ENCODE measurements around the gene STATH.

The STATH gene, protein sequence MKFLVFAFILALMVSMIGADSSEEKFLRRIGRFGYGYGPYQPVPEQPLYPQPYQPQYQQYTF

DNA sequence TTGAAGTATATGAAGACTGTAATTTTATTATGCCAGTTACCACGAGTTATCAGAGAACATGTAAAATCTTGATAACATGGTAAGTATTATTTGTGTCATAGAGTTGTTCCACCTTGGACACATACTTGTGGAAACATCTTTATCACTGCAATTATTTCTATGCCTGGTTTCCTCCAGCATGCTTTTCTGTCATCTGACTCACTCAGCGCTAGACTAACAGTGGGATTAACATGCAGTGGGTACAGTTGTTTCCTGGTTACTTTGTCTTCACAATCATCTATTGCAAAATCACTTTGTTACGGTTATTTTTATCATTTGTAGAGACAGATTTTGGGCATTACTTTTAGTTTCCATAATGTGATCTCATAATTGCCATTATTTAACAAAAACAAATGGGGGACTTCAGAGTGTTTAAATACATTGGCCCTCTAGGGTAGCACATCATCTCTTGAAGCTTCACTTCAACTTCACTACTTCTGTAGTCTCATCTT, at the start of gene STATH:
STATH (plus strand) TSS at position 441 of the 491 bp plus-strand sequence. CDS start 2,472 bp downstream, outside the sequence.
- Histone ChIP-seq H3K4me1 (no peaks in the 10 kb centered on the region), H3K27ac (no peak within 1 kb of the TSS), H4K20me1 (no peaks in the 10 kb centered on the region), H3K4me3 (no peak within 1 kb of the TSS), H3K4me2 (no peak within 1 kb of the TSS), H3K9ac (no peak within 1 kb of the TSS), H3K27me3 (no peaks in the 10 kb centered on the region), H3K36me3 (no peaks in the 10 kb centered on the region), H3K9me3 (no peaks in the 10 kb centered on the region)
- no peak for TF ChIP-seq Cebpa-rat (IDR thresholded peaks at IDR 0.05)

DNA sequence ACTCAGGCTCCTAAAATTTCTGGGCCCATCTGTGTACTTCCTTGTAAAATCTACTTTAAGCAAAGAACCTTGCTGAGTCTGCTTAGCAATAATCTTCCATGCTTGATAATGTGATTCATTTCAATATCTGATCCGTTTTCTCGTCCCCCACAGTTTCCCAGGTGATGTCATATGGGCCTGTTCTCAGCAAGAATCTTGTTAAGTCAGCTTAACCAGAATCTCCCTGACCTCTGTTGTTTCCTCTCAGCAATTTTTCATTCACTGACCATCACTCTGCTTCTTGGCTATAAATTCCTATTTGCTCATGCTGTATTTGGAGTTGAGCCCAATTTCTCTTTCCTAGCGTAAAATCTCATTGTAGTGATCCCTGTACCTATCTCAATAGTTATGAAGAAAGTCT, 44.2 kb upstream of the STATH start:
- Histone ChIP-seq H3K4me2 (no peak overlapping the region), H3K9ac (no peak overlapping the region), H3K27me3 (no peaks in the 10 kb centered on the region), H3K27ac (no peak overlapping the region), H3K4me1 (no peaks in the 10 kb centered on the region), H3K4me3 (no peak overlapping the region), H3K36me3 (no peaks in the 10 kb centered on the region), H3K9me3 (no peaks in the 10 kb centered on the region), H4K20me1 (no peaks in the 10 kb centered on the region)
- no peak for TF ChIP-seq Cebpa-rat (IDR thresholded peaks at IDR 0.05)

DNA sequence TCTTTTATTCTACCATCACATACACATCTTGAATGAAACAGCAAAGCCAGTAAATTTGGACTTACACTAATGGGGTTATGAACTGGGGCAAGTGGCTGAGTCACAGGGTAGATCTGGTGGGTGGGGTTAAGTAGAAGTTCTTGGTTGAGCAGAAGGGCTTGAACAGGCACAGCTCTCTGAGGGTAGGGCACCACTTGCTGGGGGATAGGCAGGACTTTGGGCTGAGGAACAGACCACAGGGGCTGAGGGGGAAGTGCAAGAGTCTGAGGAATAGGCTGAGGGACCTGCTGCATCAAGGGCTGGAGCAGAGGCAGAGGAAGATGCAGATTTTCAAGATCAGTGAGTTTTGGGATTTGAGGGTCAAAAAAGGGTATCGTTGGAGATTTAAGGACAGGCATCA, 38.6 kb upstream of the STATH start:
- no peaks in the 10 kb centered on the region for H3K27me3 ChIP-seq
- no peak overlapping the region for H3K4me2 ChIP-seq
- no peak for TF ChIP-seq Cebpa-rat (IDR thresholded peaks at IDR 0.05)
- H3K27ac ChIP-seq, result no peak overlapping the region
- no peak overlapping the region for H3K4me3 ChIP-seq
- H3K9me3 ChIP-seq, result no peaks in the 10 kb centered on the region
- no peaks in the 10 kb centered on the region; the same call in 1 of the 2 replicates for H3K4me1 ChIP-seq
- H3K9ac ChIP-seq, result no peak overlapping the region
- H4K20me1 ChIP-seq, result no peaks in the 10 kb centered on the region
- H3K36me3 ChIP-seq, result no peaks in the 10 kb centered on the region

DNA sequence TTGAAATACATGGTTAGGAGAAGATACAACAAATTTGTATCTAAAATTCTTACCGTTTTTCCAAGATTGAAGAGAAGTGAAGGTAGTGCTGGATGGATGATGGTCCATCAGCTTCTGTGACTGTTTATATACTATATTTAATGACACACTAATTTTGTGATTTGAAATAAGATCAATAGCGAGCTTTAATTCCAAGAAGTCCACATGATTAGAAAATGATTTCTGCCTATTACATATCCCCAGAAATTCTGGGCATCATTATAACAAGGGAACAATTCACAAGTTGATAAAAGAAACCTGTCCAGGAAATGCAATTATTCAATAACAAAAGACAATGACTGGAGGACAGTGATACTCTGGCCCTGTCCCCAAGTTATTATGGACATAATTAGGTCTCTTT, 30.1 kb upstream of the STATH start, which contains the start of gene CSN2:
CSN2 (minus strand) TSS at position 101 of the 400 bp plus-strand sequence. CDS start 4,733 bp downstream, outside the sequence.
- no peak within 1 kb of the TSS for H3K4me3 ChIP-seq
- H3K27me3 ChIP-seq, result no peaks in the 10 kb centered on the region
- no peaks in the 10 kb centered on the region for H3K4me1 ChIP-seq
- H4K20me1 ChIP-seq, result no peaks in the 10 kb centered on the region
- H3K4me2 ChIP-seq, result no peak within 1 kb of the TSS
- no peak for TF ChIP-seq Cebpa-rat (IDR thresholded peaks at IDR 0.05)
- H3K36me3 ChIP-seq, result no peaks in the 10 kb centered on the region
- no peaks in the 10 kb centered on the region for H3K9me3 ChIP-seq
- no peak within 1 kb of the TSS for H3K27ac ChIP-seq
- H3K9ac ChIP-seq, result no peak within 1 kb of the TSS

DNA sequence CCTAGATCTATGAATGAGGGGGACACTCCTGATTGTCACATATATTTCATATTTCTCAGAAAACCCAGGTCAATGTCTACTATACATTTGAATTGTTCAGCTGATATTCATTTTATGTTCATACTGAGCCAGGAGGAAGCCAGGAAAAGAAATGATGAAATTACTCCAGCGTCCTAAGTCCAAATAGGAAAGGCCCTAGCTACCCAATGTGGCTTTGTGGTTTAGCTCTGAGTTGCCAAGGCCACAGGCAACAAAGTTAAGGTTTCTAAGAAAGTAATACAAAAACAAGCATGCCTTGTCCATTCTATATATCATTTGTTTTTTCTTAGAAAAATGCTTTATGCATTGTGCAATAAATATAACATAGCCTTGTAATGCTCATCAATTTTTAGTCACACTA, 25.7 kb upstream of the STATH start:
- H3K9ac ChIP-seq, result no peak overlapping the region
- no peaks in the 10 kb centered on the region for H3K4me1 ChIP-seq
- H3K27ac ChIP-seq, result no peak overlapping the region
- H3K36me3 ChIP-seq, result no peaks in the 10 kb centered on the region
- H3K4me3 ChIP-seq, result no peak overlapping the region
- H3K27me3 ChIP-seq, result no peaks in the 10 kb centered on the region
- no peak overlapping the region for H3K4me2 ChIP-seq
- H4K20me1 ChIP-seq, result no peaks in the 10 kb centered on the region
- TF ChIP-seq Cebpa-rat (IDR thresholded peaks at IDR 0.05), result no peak
- no peaks in the 10 kb centered on the region for H3K9me3 ChIP-seq

DNA sequence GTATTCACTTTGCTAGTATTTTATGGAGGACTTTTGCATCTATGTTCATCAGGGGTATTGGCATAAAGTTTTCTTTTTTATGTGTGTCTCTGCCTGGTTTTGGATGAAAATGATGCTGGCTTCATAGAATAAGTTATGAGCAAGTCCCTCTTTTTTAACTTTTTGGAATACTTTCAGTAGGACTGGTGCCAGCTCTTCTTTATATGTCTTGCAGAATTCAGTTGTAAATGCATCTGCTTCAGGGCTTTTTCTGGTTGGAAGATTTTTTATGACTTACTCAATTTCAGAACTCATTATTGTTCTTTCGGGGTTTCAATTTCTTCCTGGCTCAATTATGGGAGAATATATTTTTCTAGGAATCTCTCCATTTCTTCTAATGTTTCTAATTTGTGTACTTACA, 21.1 kb upstream of the STATH start:
- no peak for TF ChIP-seq Cebpa-rat (IDR thresholded peaks at IDR 0.05)
- H3K36me3 ChIP-seq, result no peaks in the 10 kb centered on the region
- H4K20me1 ChIP-seq, result no peaks in the 10 kb centered on the region
- H3K27me3 ChIP-seq, result no peaks in the 10 kb centered on the region
- H3K4me3 ChIP-seq, result no peak overlapping the region
- no peaks in the 10 kb centered on the region for H3K4me1 ChIP-seq
- no peak overlapping the region for H3K9ac ChIP-seq
- H3K27ac ChIP-seq, result no peak overlapping the region
- no peak overlapping the region for H3K4me2 ChIP-seq
- H3K9me3 ChIP-seq, result no peaks in the 10 kb centered on the region

DNA sequence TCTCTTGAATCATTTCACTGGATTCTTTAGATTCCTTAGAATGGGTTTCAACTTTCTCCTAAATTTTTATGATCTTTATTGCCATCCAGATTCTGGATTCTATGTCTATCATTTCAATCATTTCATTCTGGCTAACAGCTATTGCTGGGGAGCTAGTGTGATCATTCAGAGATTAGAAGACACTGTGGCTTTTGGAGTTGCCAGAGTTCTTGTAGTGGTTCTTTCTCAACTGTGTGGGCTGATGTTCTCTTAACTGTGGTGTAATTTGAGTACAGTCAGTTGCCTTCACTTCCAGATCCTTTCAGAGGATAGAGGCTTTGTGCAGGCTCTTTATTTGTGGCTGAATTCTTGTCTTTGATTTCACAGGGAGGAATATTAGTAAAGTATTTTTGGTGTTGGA, 18.2 kb upstream of the STATH start:
- H3K27me3 ChIP-seq, result no peaks in the 10 kb centered on the region
- no peak for TF ChIP-seq Cebpa-rat (IDR thresholded peaks at IDR 0.05)
- no peaks in the 10 kb centered on the region for H3K4me1 ChIP-seq
- no peaks in the 10 kb centered on the region for H3K36me3 ChIP-seq
- H3K9ac ChIP-seq, result no peak overlapping the region
- no peaks in the 10 kb centered on the region for H3K9me3 ChIP-seq
- H4K20me1 ChIP-seq, result no peaks in the 10 kb centered on the region
- H3K4me3 ChIP-seq, result no peak overlapping the region
- no peak overlapping the region for H3K27ac ChIP-seq
- H3K4me2 ChIP-seq, result no peak overlapping the region

DNA sequence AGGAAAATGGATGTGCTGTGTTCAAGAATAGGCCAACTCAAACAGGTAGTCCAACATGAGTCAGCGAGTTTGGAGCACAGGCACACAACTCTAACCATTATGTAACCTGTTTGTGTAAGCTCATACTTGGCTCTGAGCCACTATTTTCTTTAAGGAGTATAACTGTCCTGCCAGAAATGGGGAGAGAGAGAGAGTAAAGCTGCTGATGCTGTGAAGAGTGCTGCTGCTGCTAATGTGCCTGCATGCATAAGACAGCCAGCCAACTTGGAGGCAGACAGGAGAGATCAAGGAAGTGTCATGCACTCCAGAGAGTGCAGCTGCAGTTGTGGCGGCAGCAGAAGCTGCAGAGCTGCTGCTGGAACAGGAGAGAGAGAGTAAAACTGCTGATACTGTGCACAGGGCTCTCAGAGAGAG, 11.7 kb upstream of the STATH start:
- Histone ChIP-seq H3K36me3 (no peaks in the 10 kb centered on the region), H3K4me2 (no peak overlapping the region), H3K9ac (no peak overlapping the region), H3K4me3 (no peak overlapping the region), H3K9me3 (no peaks in the 10 kb centered on the region), H3K27me3 (no peaks in the 10 kb centered on the region), H3K4me1 (no peaks in the 10 kb centered on the region), H3K27ac (no peak overlapping the region), H4K20me1 (no peaks in the 10 kb centered on the region)
- no peak for TF ChIP-seq Cebpa-rat (IDR thresholded peaks at IDR 0.05)

DNA sequence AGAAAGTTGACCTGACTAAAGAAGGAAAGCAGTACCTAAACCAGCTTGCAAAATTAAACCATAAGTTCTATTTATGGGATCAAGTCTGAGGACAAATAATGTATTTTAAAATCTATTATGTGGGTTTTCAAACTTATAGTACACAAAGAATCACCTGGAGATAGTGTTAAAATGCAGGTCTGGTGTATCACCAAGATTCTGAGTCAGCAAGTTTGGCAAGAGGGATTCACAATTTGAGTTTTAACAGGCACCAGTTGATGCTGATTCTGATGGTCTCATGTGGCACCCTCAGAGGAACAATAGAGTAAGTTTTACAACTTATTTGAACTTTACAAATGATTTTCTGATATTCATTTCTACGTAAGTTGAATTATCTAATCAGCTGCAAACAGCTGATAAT, 9.1 kb upstream of the STATH start:
- no peaks in the 10 kb centered on the region for H3K36me3 ChIP-seq
- no peak overlapping the region for H3K4me3 ChIP-seq
- no peaks in the 10 kb centered on the region for H3K9me3 ChIP-seq
- no peaks in the 10 kb centered on the region for H3K27me3 ChIP-seq
- no peak for TF ChIP-seq Cebpa-rat (IDR thresholded peaks at IDR 0.05)
- no peak overlapping the region for H3K4me2 ChIP-seq
- no peaks in the 10 kb centered on the region for H4K20me1 ChIP-seq
- no peaks in the 10 kb centered on the region for H3K4me1 ChIP-seq
- no peak overlapping the region for H3K9ac ChIP-seq
- no peak overlapping the region for H3K27ac ChIP-seq

DNA sequence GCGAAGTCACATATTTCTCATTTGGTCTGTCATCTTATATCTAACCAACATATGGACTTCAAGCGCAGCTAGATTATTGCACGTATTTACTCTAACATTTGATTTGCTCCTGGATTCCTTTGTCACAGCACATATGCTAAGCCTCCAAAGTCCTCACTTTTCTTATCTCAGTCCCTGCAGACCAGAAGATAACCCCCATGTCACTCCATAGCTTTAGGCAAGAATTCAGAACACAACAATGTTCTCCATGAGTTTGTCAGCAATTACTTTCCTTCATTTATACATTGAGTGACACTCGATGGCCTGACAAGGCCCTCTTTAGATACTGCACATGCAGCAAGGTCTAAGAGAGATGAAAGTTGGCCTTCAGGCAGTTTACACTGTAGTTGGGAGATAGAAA, 4.8 kb upstream of the STATH start:
- Histone ChIP-seq H3K4me1 (no peaks in the 10 kb centered on the region), H3K4me3 (no peak overlapping the region), H3K27ac (no peak overlapping the region), H4K20me1 (no peaks in the 10 kb centered on the region), H3K4me2 (no peak overlapping the region), H3K36me3 (no peaks in the 10 kb centered on the region), H3K9ac (no peak overlapping the region), H3K9me3 (no peaks in the 10 kb centered on the region), H3K27me3 (no peaks in the 10 kb centered on the region)
- no peak for TF ChIP-seq Cebpa-rat (IDR thresholded peaks at IDR 0.05)

DNA sequence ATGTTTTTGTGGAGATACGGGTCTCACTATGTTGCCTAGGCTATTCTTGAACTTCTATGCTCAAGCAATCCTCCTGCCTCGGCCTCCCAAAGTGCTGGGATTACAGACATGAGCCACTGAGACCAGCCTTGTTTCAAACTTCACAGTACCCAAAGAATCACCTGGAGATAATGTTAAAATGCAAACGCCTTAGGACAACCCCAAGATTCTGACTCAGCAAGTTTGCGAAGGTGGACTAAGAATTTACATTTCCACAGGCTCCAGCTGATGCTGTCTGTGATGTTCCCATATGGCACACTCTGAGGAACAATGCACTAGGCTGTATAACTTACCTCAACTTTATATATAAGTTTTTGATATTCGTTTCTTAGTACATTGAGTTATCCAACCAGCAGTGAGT, 984 bp upstream of the STATH start:
- H3K27ac ChIP-seq, result no peak overlapping the region
- no peaks in the 10 kb centered on the region for H3K27me3 ChIP-seq
- no peak overlapping the region for H3K4me2 ChIP-seq
- H3K9ac ChIP-seq, result no peak overlapping the region
- no peak for TF ChIP-seq Cebpa-rat (IDR thresholded peaks at IDR 0.05)
- no peaks in the 10 kb centered on the region for H3K9me3 ChIP-seq
- H3K36me3 ChIP-seq, result no peaks in the 10 kb centered on the region
- no peak overlapping the region for H3K4me3 ChIP-seq
- no peaks in the 10 kb centered on the region for H3K4me1 ChIP-seq
- H4K20me1 ChIP-seq, result no peaks in the 10 kb centered on the region

Data from BLaER1 (cell line).